K562 (cell line): ENCODE measurements around the gene HS3ST5.
A peak's percentile ranks its signal among the peaks of the same experiment; 100 is the strongest.

ENCODE experiments used
- CTCF ChIP-seq, 3 experiments: IDR thresholded peaks in 2 of 3; conservative IDR thresholded peaks in 1 of 3; 2 replicates each; pipeline ENCODE4 v1.5.1; 2011 to 2012; ENCODE audit warnings: low read length in 3 of 3, mild to moderate bottlenecking in 3 of 3, control low read depth in 2 of 3, improper control_type of control experiment in 1 of 3, inconsistent platforms in 1 of 3, low read depth in 1 of 3, mixed read lengths in 1 of 3, moderate library complexity in 1 of 3; ENCODE audit not compliant: insufficient read depth in 2 of 3
- EZH2 ChIP-seq: IDR thresholded peaks from 2 replicates; pipeline ENCODE4 v1.6.1; 2012; ENCODE audit warnings: low read depth, mild to moderate bottlenecking, inconsistent platforms, low read length, borderline replicate concordance
- NFE2L1 ChIP-seq: fragments of 450-650 bp; IDR thresholded peaks from 2 replicates; pipeline ENCODE4 v1.6.1; 2016; ENCODE audit warnings: missing genetic modification characterization, low read depth, mild to moderate bottlenecking, missing compliant biosample characterization, moderate library complexity, borderline replicate concordance
- PATZ1 ChIP-seq: fragments of 250-450 bp; sonication (Bioruptor Pico); IDR thresholded peaks from 2 replicates; pipeline ENCODE4 v1.5.0; 2020; ENCODE audit warnings: mild to moderate bottlenecking, borderline replicate concordance
- ZKSCAN3 ChIP-seq: fragments of 250-450 bp; sonication (Bioruptor Pico); IDR thresholded peaks from 2 replicates; pipeline ENCODE4 v1.4.0; 2020

- peak in 1 of 3 experiments; percentile 15; a peak in 1 of 6 replicates for TF ChIP-seq CTCF (IDR thresholded peaks at IDR 0.05 in 2 of 3, conservative IDR thresholded peaks at IDR 0.05 in 1 of 3; ENCODE audit: insufficient read depth in 2 of 3, low read depth in 1 of 3, low read length in 3 of 3)
- no peak for TF ChIP-seq ZKSCAN3 (CRISPR knock-in tag)
- no peak for TF ChIP-seq PATZ1 (CRISPR knock-in tag)
- no peak for TF ChIP-seq NFE2L1 (tag)
- TF ChIP-seq EZH2: no peak
These were observed 38.4 kb downstream of the HS3ST5 start for GRCh38 chr6:114304304-114304887.
